Muscle of back (tissue), 11 donors: Measurements from ENCODE around the gene TBX3. TPM values are rescaled to one million over a fixed set of nuclear protein-coding genes. Genes with fewer than 3 reads are reported as not detected.

Experiments
- DNase-seq, 3 donors: peaks; one replicate each; pipeline versions ENCODE4 v3.0.0 to v3.0.0-alpha.2; 2013
- polyA plus RNA-seq, 10 donors: library from polyadenylated mRNA; unstranded; fragments of 120-200 nt; gene quantifications; one replicate each; pipeline ENCODE4 v1.2.1, GENCODE V29; 2013; ENCODE audit not compliant: insufficient read length in 10 of 10

Gene TBX3
- polyA plus RNA-seq, 10 donors: 23.6 to 38.2 (median 33.2) TPM

- peak in 1 of 3 donors; percentile 81 for DNase-seq
Measured at GRCh38 chr12:114669401-114670290, 14.3 kb downstream of the TBX3 start.

- no peak for DNase-seq
Measured at GRCh38 chr12:114668886-114669288, 15.1 kb downstream of the TBX3 start.

GRCh38 chr12:114668151-114668885, 15.7 kb downstream of the TBX3 start:
- DNase-seq: peak; percentile 82 to 93 (median 84)

- DNase-seq: no peak
Measured at GRCh38 chr12:114667669-114668150, 16.3 kb downstream of the TBX3 start.

- DNase-seq: no peak
Measured at GRCh38 chr12:114666746-114667668, 17.0 kb downstream of the TBX3 start.

- DNase-seq: no peak
Measured at GRCh38 chr12:114665411-114666260, 18.3 kb downstream of the TBX3 start.

- no peak for DNase-seq
Measured at GRCh38 chr12:114664651-114665320, 19.2 kb downstream of the TBX3 start.

GRCh38 chr12:114662512-114663177, 21.3 kb downstream of the TBX3 start:
- DNase-seq: peak in 2 of 3 donors; percentile 80 to 81

GRCh38 chr12:114661245-114661644, 22.7 kb downstream of the TBX3 start:
- no peak for DNase-seq

- DNase-seq: no peak
Measured at GRCh38 chr12:114659084-114659483, 24.9 kb downstream of the TBX3 start.

GRCh38 chr12:114658002-114658441, 26.0 kb downstream of the TBX3 start:
- DNase-seq: no peak

GRCh38 chr12:114657597-114657920, 26.4 kb downstream of the TBX3 start:
- DNase-seq: no peak

GRCh38 chr12:114656906-114657596, 26.9 kb downstream of the TBX3 start:
- DNase-seq: no peak

- no peak for DNase-seq
Measured at GRCh38 chr12:114655934-114656749, 27.8 kb downstream of the TBX3 start.

GRCh38 chr12:114649585-114649984, 34.4 kb downstream of the TBX3 start:
- DNase-seq: no peak

- DNase-seq: no peak
Measured at GRCh38 chr12:114648711-114649110, 35.3 kb downstream of the TBX3 start.

- DNase-seq: no peak
Measured at GRCh38 chr12:114638790-114639435, 45.1 kb downstream of the TBX3 start.
